ENCODE data around the gene PLVAP. TPM values are rescaled to one million over a fixed set of nuclear protein-coding genes. Genes with fewer than 3 reads are reported as not detected.

PLVAP gene
- total and polyA plus RNA-seq, 2 donors (not counting 3 experiments of a cell fraction or from before 2014, with no cell fraction given): 5.7 to 16.9 TPM

DNA sequence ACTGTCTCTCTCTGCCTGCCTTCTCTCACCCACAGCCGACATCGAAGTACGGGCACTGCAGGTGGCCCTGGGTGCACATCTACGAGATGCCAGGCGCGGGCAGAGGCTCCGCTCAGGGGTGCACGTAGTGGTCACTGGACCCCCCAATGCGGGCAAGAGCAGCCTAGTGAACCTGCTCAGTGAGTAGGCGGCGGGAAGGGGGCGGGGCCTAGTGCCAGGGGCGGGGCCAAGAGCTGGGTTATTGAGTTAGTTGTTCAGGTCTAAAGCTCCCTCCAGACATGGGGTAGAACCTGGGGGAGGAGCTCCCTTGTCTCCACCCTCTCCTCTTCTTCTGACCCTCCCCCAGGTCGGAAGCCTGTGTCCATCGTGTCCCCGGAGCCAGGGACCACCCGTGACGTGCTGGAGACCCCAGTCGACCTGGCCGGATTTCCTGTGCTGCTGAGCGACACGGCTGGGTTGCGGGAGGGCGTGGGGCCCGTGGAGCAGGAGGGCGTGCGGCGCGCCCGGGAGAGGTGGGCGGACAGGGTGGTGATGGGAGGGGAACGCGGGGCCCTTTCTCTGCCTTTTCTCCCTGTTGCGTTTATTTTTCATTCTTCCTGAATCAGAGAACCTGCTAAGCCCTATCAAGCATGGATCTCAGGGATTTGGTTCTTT lies 37.9 kb downstream of the PLVAP start:
- no peaks in the 10 kb centered on the region for H4K20me1 ChIP-seq (replicated peaks; ENCODE audit: control insufficient read depth, extremely low read depth, insufficient read depth, low read length)

More for the DNA sequence above, 37.9 kb downstream of the PLVAP start:
- DNase-seq (ENCODE audit: low read depth, low spot score): no peak
- dilution Hi-C loops (cut with MboI; ENCODE audit: extremely low pct_ligation_motif_present, low sequenced_read_pairs) (no loop called here), intact Hi-C loops (cut with micrococcal nuclease) (no loop called here)
- Histone ChIP-seq H3K4me1 (ENCODE audit: control insufficient read depth, extremely low read depth, insufficient read depth, low read length) (peaks cover 14% of the 10 kb centered on the region), H3K4me2 (ENCODE audit: insufficient read depth, low read length) (no peak overlapping the region), H3K27me3 (ENCODE audit: control insufficient read depth in 2 of 2, insufficient read depth in 2 of 2, low read length in 2 of 2) (no peaks in the 10 kb centered on the region), H3K9ac (replicated peaks; ENCODE audit: extremely low read depth, insufficient read depth, low read length) (no peak overlapping the region), H3K79me2 (ENCODE audit: control insufficient read depth, insufficient read depth, low read length) (peaks cover 4% of the 10 kb centered on the region), H3K36me3 (ENCODE audit: control insufficient read depth in 2 of 2, extremely low read depth in 1 of 2, insufficient read depth in 2 of 2, low read length in 2 of 2) (no peaks in the 10 kb centered on the region), H3K9me3 (replicated peaks; ENCODE audit: control insufficient read depth, insufficient read depth, low read length) (no peaks in the 10 kb centered on the region), H2AFZ (ENCODE audit: low read depth, low read length) (no peak overlapping the region), H3K9me1 (replicated peaks; ENCODE audit: control insufficient read depth, extremely low read depth, insufficient read depth, low read length) (no peaks in the 10 kb centered on the region), H3K4me3 (replicated peaks in 1 of 3; ENCODE audit: insufficient read depth in 1 of 3, low read depth in 1 of 3, low read length in 3 of 3) (no peak overlapping the region), H3K27ac (ENCODE audit: insufficient read depth, low read depth, low read length) (no peak overlapping the region)
- no TSS peak for BruUV-seq (replicated peaks)
- FAIRE-seq: peak; percentile 21
- POLR2A ChIA-PET: interaction anchor here (0.6 kb wide), 1 partner anchor 651 kb away, joined by 8 read pairs; no protein-coding TSS in a partner anchor
- TF ChIP-seq JUN (IDR thresholded peaks at IDR 0.05; ENCODE audit: borderline replicate concordance, insufficient read depth, insufficient read length, low read depth) (no peak), MAX (IDR thresholded peaks at IDR 0.05; ENCODE audit: insufficient read depth, insufficient read length) (no peak)
- TF ChIP-seq, protein P1, sequence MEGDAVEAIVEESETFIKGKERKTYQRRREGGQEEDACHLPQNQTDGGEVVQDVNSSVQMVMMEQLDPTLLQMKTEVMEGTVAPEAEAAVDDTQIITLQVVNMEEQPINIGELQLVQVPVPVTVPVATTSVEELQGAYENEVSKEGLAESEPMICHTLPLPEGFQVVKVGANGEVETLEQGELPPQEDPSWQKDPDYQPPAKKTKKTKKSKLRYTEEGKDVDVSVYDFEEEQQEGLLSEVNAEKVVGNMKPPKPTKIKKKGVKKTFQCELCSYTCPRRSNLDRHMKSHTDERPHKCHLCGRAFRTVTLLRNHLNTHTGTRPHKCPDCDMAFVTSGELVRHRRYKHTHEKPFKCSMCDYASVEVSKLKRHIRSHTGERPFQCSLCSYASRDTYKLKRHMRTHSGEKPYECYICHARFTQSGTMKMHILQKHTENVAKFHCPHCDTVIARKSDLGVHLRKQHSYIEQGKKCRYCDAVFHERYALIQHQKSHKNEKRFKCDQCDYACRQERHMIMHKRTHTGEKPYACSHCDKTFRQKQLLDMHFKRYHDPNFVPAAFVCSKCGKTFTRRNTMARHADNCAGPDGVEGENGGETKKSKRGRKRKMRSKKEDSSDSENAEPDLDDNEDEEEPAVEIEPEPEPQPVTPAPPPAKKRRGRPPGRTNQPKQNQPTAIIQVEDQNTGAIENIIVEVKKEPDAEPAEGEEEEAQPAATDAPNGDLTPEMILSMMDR (IDR thresholded peaks at IDR 0.05; ENCODE audit: extremely low read depth in 1 of 2, insufficient read depth in 1 of 2, low read depth in 1 of 2, low read length in 2 of 2): no peak
- CTCF ChIA-PET: interaction anchor here (0.7 kb wide), 1 partner anchor 47 kb away, joined by 3 read pairs; no protein-coding TSS in a partner anchor

Data from endothelial cell of umbilical vein (primary cell).